ENCODE results near the gene SH3RF1. TPM values are rescaled to one million over a fixed set of nuclear protein-coding genes. Genes with fewer than 3 reads are reported as not detected.
A peak's percentile ranks its signal among the peaks of the same experiment; 100 is the strongest.

The SH3RF1 gene
- total and polyA plus RNA-seq, 7 experiments from 2014 or later: 0.08 to 3.8 (median 0.50) TPM; not detected in 3

DNA sequence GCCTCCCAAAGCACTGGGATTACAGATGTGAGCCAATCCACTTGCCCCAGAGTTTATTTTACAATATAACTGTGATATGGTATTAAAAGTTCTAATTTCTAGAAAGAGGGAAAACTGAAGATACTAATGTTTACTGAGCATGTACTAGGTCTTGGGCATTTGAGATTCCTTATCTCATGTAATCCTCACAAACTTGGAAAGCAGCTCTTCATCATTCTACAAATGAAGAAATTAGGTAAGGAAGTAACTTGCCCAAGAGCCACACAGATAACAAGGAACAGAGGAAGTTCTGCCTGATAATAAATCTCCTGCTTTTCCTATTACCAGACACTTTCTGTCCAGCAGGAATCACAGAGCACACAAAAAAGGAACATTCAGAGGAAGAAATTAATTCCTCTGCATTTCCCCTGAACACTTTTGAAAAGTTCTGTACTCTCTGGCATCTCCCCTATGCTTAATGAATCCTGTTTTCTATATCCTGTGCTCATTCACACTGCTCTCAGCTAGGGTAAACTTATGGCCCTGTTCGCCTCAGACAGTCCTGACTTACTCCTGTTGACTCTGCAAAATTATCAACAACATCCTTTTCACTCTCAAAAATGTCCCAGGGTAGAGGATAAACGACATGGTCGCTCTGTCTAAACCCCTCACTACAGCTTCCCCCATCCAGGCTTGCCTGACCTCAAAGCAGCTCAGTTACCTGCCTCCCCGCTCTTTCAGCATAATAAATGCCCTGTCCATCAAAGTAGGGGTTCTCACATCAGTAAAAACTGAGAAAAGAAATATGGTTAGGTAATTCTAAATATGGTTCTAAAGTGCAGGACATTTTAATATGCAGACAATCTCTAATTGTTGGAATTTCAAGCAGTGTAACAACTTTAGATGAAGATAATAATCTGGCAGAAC lies 13.6 kb downstream of the SH3RF1 start:
- no peak overlapping the region for H3K4me3 ChIP-seq (ENCODE audit: low read length)
- H3K4me3 Mint-ChIP-seq: no peak overlapping the region
- ATAC-seq: no peak
- no peaks in the 10 kb centered on the region for H3K36me3 Mint-ChIP-seq
- peaks cover 21 to 49% (median 28%) of the 10 kb centered on the region in 5 donors for H3K27me3 Mint-ChIP-seq
- H3K9me3 ChIP-seq (ENCODE audit: control insufficient read depth in 2 of 3, low read length in 3 of 3): no peaks in the 10 kb centered on the region
- intact Hi-C loops (cut with micrococcal nuclease): no loop called here
- peaks cover 0 to 6% (median 0%) of the 10 kb centered on the region in 7 donors for H3K4me1 Mint-ChIP-seq
- DNase-seq: no peak
- peak overlapping the region in 1 of 9 donors; percentile 0 for H3K27ac Mint-ChIP-seq
- no peaks in the 10 kb centered on the region for H3K27me3 ChIP-seq (ENCODE audit: control insufficient read depth in 2 of 2, insufficient read depth in 2 of 2, low read length in 2 of 2)
- ChIA-PET POLR2A (no interaction called here), CTCF (no interaction called here)
- no peaks in the 10 kb centered on the region for H3K4me1 ChIP-seq (ENCODE audit: control insufficient read depth in 2 of 2, insufficient read depth in 2 of 2, low read length in 2 of 2)
- H3K27ac ChIP-seq (ENCODE audit: low read depth, low read length): no peak overlapping the region
- no peaks in the 10 kb centered on the region for H3K9me3 Mint-ChIP-seq
- H3K36me3 ChIP-seq (ENCODE audit: control insufficient read depth in 2 of 3, insufficient read depth in 3 of 3, low read length in 3 of 3): no peaks in the 10 kb centered on the region

GRCh38 chr4:169256101-169256612 lies 14.6 kb downstream of the SH3RF1 start:
- Mint-ChIP-seq H3K27ac (no peak overlapping the region), H3K9me3 (no peaks in the 10 kb centered on the region), H3K36me3 (no peaks in the 10 kb centered on the region), H3K27me3 (peaks cover 17 to 49% (median 28%) of the 10 kb centered on the region in 5 donors), H3K4me1 (peaks cover 0 to 6% (median 0%) of the 10 kb centered on the region in 7 donors), H3K4me3 (no peak overlapping the region)
- no peaks in the 10 kb centered on the region for H3K9me3 ChIP-seq (ENCODE audit: control insufficient read depth in 2 of 3, low read length in 3 of 3)
- no peak for ATAC-seq
- H3K27me3 ChIP-seq (ENCODE audit: control insufficient read depth in 2 of 2, insufficient read depth in 2 of 2, low read length in 2 of 2): no peaks in the 10 kb centered on the region
- ChIA-PET CTCF (no interaction called here), POLR2A (no interaction called here)
- H3K4me3 ChIP-seq (ENCODE audit: low read length): no peak overlapping the region
- H3K36me3 ChIP-seq (ENCODE audit: control insufficient read depth in 2 of 3, insufficient read depth in 3 of 3, low read length in 3 of 3): no peaks in the 10 kb centered on the region
- H3K27ac ChIP-seq (ENCODE audit: low read depth, low read length): no peak overlapping the region
- intact Hi-C loops (cut with micrococcal nuclease): no loop called here
- no peak for DNase-seq
- no peaks in the 10 kb centered on the region for H3K4me1 ChIP-seq (ENCODE audit: control insufficient read depth in 2 of 2, insufficient read depth in 2 of 2, low read length in 2 of 2)

DNA sequence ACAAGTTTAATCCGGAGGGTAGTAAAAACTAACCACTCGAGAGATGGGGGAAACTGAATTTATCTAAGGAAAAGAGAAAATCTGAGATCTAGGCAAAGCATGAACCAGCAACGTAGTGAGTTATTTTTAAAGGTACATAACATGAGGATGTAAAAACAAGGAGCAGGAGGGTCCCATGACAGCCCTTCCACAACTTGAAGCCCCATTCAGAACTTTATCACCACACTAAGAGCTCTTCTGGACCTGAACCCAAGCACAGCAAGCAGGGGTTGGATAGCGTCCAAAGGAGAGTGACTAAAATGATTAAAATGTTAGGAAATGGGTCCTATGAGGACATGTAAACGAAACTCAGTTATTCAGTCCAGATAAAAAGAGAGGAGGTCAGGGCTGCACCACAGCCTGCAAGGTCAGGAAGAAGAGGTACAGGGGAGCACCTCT lies 16.2 kb downstream of the SH3RF1 start:
- intact Hi-C loops (cut with micrococcal nuclease): no loop called here
- no peaks in the 10 kb centered on the region for H3K27me3 ChIP-seq (ENCODE audit: control insufficient read depth in 2 of 2, insufficient read depth in 2 of 2, low read length in 2 of 2)
- Mint-ChIP-seq H3K36me3 (no peaks in the 10 kb centered on the region), H3K4me3 (no peak overlapping the region), H3K9me3 (no peaks in the 10 kb centered on the region), H3K27me3 (peaks cover 7 to 34% (median 20%) of the 10 kb centered on the region in 5 donors), H3K4me1 (peaks cover 0 to 6% (median 0%) of the 10 kb centered on the region in 7 donors), H3K27ac (no peak overlapping the region)
- no peak overlapping the region for H3K27ac ChIP-seq (ENCODE audit: low read depth, low read length)
- H3K9me3 ChIP-seq (ENCODE audit: control insufficient read depth in 2 of 3, low read length in 3 of 3): no peaks in the 10 kb centered on the region
- no peaks in the 10 kb centered on the region for H3K36me3 ChIP-seq (ENCODE audit: control insufficient read depth in 2 of 3, insufficient read depth in 3 of 3, low read length in 3 of 3)
- CTCF ChIA-PET: no interaction called here
- ATAC-seq (no peak), DNase-seq (no peak)
- H3K4me3 ChIP-seq (ENCODE audit: low read length): no peak overlapping the region
- POLR2A ChIA-PET: no interaction called here
- H3K4me1 ChIP-seq (ENCODE audit: control insufficient read depth in 2 of 2, insufficient read depth in 2 of 2, low read length in 2 of 2): no peaks in the 10 kb centered on the region

- Histone ChIP-seq H3K27me3 (ENCODE audit: control insufficient read depth in 2 of 2, insufficient read depth in 2 of 2, low read length in 2 of 2) (no peaks in the 10 kb centered on the region), H3K4me1 (ENCODE audit: control insufficient read depth in 2 of 2, insufficient read depth in 2 of 2, low read length in 2 of 2) (no peaks in the 10 kb centered on the region), H3K4me3 (ENCODE audit: low read length) (no peak overlapping the region), H3K27ac (ENCODE audit: low read depth, low read length) (no peak overlapping the region), H3K9me3 (ENCODE audit: control insufficient read depth in 2 of 3, low read length in 3 of 3) (no peaks in the 10 kb centered on the region), H3K36me3 (ENCODE audit: control insufficient read depth in 2 of 3, insufficient read depth in 3 of 3, low read length in 3 of 3) (no peaks in the 10 kb centered on the region)
- CTCF ChIA-PET: no interaction called here
- Mint-ChIP-seq H3K27ac (no peak overlapping the region), H3K36me3 (no peaks in the 10 kb centered on the region), H3K4me1 (peaks cover 0 to 8% (median 0%) of the 10 kb centered on the region in 7 donors), H3K27me3 (peaks cover 10 to 32% (median 20%) of the 10 kb centered on the region in 5 donors), H3K4me3 (no peak overlapping the region), H3K9me3 (no peaks in the 10 kb centered on the region)
- POLR2A ChIA-PET: no interaction called here
- intact Hi-C loops (cut with micrococcal nuclease): no loop called here
- no peak for DNase-seq
- ATAC-seq: no peak
Measured at GRCh38 chr4:169253904-169254303, 16.9 kb downstream of the SH3RF1 start.

GRCh38 chr4:169253113-169253671 lies 17.6 kb downstream of the SH3RF1 start:
- no peaks in the 10 kb centered on the region for H3K36me3 Mint-ChIP-seq
- H3K36me3 ChIP-seq (ENCODE audit: control insufficient read depth in 2 of 3, insufficient read depth in 3 of 3, low read length in 3 of 3): no peaks in the 10 kb centered on the region
- DNase-seq (no peak), ATAC-seq (no peak)
- H3K27ac ChIP-seq (ENCODE audit: low read depth, low read length): no peak overlapping the region
- H3K4me3 Mint-ChIP-seq: no peak overlapping the region
- peaks cover 10 to 30% (median 21%) of the 10 kb centered on the region in 5 donors for H3K27me3 Mint-ChIP-seq
- peaks cover 0 to under 1% (median 0%) of the 10 kb centered on the region in 11 donors for H3K9me3 Mint-ChIP-seq
- H3K27ac Mint-ChIP-seq: no peak overlapping the region
- ChIA-PET POLR2A (no interaction called here), CTCF (no interaction called here)
- intact Hi-C loops (cut with micrococcal nuclease): no loop called here
- H3K4me1 ChIP-seq (ENCODE audit: control insufficient read depth in 2 of 2, insufficient read depth in 2 of 2, low read length in 2 of 2): no peaks in the 10 kb centered on the region
- no peak overlapping the region for H3K4me3 ChIP-seq (ENCODE audit: low read length)
- H3K27me3 ChIP-seq (ENCODE audit: control insufficient read depth in 2 of 2, insufficient read depth in 2 of 2, low read length in 2 of 2): no peaks in the 10 kb centered on the region
- no peaks in the 10 kb centered on the region for H3K9me3 ChIP-seq (ENCODE audit: control insufficient read depth in 2 of 3, low read length in 3 of 3)
- H3K4me1 Mint-ChIP-seq: peaks cover 0 to 8% (median 0%) of the 10 kb centered on the region in 7 donors

DNA sequence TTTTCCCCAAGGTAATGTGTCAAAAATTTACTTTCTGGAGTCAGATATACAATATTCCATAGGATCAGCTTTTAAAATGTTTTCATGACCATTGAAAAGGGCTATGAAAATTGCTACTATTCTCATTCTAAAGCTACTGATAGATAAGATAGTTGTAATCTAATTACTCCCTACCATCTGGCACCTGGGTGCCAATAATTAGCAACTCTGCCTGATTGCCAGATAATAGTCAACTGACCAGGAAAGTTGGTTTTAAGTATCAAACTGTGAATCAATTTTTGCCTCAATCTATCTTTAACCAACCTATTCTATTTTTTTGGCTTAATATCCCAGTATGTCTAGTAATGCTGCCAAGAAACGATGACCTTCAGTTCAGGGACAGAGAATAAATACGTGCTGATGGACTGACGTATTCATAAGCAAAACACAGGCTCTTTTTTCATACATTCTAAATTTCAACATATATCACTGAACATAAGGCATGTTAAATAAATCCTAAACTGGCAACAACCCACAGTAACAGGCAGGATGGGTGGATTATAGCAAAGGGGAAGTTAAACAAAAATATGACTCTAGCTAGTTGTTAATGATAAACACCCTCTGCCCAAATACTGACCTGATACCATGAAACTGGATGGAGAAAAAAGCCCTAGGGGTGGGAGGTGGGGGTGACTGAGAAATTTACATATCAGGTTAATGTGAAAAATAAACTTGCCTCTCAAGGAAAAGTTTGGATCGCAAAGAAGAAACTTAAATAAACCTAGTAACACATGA lies 18.2 kb downstream of the SH3RF1 start:
- Histone ChIP-seq H3K4me1 (ENCODE audit: control insufficient read depth in 2 of 2, insufficient read depth in 2 of 2, low read length in 2 of 2) (no peaks in the 10 kb centered on the region), H3K27ac (ENCODE audit: low read depth, low read length) (no peak overlapping the region), H3K36me3 (ENCODE audit: control insufficient read depth in 2 of 3, insufficient read depth in 3 of 3, low read length in 3 of 3) (no peaks in the 10 kb centered on the region), H3K9me3 (ENCODE audit: control insufficient read depth in 2 of 3, low read length in 3 of 3) (no peaks in the 10 kb centered on the region), H3K27me3 (ENCODE audit: control insufficient read depth in 2 of 2, insufficient read depth in 2 of 2, low read length in 2 of 2) (no peaks in the 10 kb centered on the region), H3K4me3 (ENCODE audit: low read length) (no peak overlapping the region)
- H3K36me3 Mint-ChIP-seq: no peaks in the 10 kb centered on the region
- H3K4me3 Mint-ChIP-seq: no peak overlapping the region
- H3K27ac Mint-ChIP-seq: no peak overlapping the region
- H3K9me3 Mint-ChIP-seq: peaks cover 0 to 1% (median 0%) of the 10 kb centered on the region in 11 donors
- peaks cover 0 to 8% (median 0%) of the 10 kb centered on the region in 7 donors for H3K4me1 Mint-ChIP-seq
- ChIA-PET CTCF (no interaction called here), POLR2A (no interaction called here)
- ATAC-seq (no peak), DNase-seq (no peak)
- intact Hi-C loops (cut with micrococcal nuclease): no loop called here
- peaks cover 10 to 31% (median 24%) of the 10 kb centered on the region in 5 donors for H3K27me3 Mint-ChIP-seq
